Neural progenitor cell (in vitro differentiated cells): Measurements from ENCODE around the gene LYZL2.
"Not testable (repeated sequence)": the region's sequence is repeated elsewhere in the genome, so short reads cannot be mapped to it uniquely, and the experiment has no call there.

ENCODE experiments used
- CTCF ChIP-seq: fragments of 200-600 bp; sonication (generic); IDR thresholded peaks from 2 replicates; pipeline ENCODE4 v1.5.1; 2017; ENCODE audit warnings: antibody characterized with exemption, mild to moderate bottlenecking
- EZH2 ChIP-seq: fragments of 200-600 bp; sonication (generic); IDR thresholded peaks from 2 replicates; pipeline ENCODE4 v1.6.1; 2017; ENCODE audit warnings: antibody characterized with exemption, mild to moderate bottlenecking, moderate library complexity
- EZH2phosphoT487 ChIP-seq: fragments of 200-600 bp; sonication (generic); IDR thresholded peaks from 2 replicates; pipeline ENCODE4 v1.6.1; 2017; ENCODE audit warnings: antibody characterized with exemption

- not testable (repeated sequence) for TF ChIP-seq EZH2, CTCF, EZH2phosphoT487
Measured at GRCh38 chr10:30642856-30643255, 13.3 kb upstream of the LYZL2 start.
